GM21367 (cell line): Measurements from ENCODE around the gene UNC13A.

Experiments used
- ATAC-seq: cut with Tn5 transposase; IDR thresholded peaks from one replicate; pipeline ENCODE4 v1.9.1; 2021; ENCODE audit not compliant: unreplicated experiment

The UNC13A gene

GRCh38 chr19:17632577-17632976 is 55.6 kb downstream of the UNC13A start:
- no peak for ATAC-seq

DNA sequence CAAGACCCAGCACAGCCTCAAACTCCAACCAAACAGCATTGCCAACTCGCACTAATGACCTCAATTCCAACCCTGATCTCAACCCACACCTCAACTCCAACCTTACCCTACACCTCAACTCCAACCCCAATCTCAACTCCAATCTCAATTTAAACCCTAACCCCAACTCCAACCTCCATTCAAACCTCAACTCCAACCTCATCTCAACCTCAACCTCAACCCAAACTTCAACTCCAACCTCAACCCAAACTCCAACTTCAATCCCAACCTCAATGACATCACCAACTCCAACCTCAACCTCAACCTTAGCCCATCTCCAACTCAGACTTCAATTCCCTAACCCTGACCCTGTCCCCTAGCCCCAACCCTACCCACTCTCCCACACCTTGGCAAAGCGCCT is 58.4 kb downstream of the UNC13A start:
- ATAC-seq, result no peak

DNA sequence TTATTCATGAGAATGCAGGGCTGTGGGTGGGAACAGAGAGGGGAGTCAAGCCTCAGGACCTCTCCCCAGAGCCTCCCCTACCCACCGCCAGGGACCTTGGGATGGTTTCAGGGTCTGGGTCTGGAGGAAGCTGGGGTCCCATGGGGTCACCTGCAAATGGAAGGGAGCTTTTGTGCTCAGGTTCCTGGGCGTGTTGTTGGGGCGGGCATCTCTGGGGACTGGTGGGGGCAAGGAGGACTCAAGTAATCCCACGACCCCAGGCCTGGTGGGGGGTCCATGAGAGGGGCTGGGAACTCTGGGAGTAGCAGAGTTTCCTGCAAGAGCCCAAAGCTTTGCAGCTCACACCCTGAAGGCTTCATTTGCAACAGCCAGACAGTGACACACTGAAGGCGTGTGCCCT is 60.2 kb downstream of the UNC13A start:
- ATAC-seq, result no peak

DNA sequence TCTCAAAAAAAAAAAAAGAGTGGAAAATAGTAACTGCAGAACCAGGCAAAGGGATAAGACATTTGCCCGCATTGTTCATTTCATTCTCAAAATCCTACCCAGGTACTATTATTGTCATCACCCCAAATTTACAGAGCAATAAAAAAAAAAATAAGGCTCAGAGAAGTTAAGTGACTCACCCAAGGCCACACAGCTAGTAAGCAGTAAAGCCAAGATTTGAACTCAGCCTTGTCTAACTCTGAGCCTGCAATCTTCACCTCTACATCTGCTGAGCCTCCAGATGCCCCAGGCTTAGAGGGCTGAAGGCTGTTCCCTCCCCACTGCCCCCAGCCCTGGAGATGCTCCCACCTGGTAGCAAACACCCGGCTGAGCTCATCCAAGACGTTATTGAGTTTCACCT is 61.0 kb downstream of the UNC13A start:
- no peak for ATAC-seq

GRCh38 chr19:17626456-17627015 is 61.6 kb downstream of the UNC13A start:
- no peak for ATAC-seq

DNA sequence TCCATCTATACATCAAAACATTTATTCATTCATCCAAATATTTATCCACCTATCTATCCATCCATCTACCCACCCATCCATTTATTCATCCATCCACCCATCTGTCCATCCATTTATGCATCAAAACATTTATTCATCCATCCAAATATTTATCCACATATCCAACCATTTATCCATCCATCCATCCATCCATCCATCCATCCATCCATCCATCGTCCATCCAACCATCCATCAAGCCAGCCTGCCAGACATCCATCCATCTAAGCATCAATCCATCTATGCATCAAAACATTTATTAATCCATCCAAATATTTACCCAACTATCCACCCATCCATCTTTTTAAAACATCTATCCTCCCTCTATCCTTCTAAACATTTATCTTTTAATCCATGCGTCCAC is 62.2 kb downstream of the UNC13A start:
- ATAC-seq, result no peak

DNA sequence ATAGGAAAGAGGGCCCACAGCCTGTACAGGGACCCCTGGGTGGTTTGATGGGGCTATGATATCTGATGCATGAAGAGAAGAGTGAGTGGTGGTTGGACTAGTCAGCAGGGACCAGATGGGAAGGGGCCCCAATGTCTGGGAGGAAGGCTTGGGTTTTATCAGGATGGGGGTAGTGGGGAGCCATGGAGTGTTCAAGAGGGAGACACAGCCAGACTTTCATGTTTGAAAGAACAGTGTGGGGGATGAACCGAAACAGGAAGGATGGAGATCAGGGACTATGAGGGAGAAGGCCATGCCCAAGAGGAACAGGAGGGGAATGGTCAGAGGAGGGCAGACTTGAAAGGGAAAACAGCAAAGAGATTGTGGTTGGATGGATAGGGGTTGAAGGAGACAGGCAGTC is 63.1 kb downstream of the UNC13A start:
- ATAC-seq, result no peak

DNA sequence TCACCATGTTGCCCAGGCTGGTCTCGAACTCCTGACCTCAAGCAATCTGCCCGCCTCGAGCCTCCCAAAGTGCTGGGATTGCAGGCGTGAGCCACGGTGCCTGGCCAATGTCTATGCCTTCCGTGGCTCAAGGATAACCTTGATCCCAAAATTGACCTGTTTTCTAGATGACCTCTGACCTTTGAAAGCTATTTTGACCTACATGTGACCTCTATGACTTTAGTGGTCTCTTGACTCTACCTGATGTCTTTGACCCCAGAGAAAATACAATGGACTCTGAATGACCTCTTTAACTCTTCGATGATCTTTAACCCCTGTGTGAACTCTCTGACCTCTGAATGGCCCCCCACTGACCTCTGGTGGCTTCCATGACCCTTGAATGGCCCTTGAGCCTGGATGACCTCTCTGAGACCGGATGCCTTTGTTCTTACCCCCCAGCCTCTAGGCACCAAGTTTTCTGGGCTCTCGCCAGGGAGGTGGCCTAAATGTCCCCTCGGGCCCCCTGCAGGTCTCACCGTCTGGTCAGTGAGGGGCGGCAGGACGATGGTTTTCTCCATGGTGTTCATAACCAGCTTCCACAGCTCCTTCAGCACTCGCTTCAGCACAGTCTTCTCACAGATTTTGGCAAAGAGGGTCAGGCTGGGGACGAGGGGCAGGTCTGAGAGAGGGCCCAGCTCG is 63.7 kb downstream of the UNC13A start:
- ATAC-seq, result no peak

GRCh38 chr19:17623224-17623935 is 64.8 kb downstream of the UNC13A start:
- no peak for ATAC-seq

DNA sequence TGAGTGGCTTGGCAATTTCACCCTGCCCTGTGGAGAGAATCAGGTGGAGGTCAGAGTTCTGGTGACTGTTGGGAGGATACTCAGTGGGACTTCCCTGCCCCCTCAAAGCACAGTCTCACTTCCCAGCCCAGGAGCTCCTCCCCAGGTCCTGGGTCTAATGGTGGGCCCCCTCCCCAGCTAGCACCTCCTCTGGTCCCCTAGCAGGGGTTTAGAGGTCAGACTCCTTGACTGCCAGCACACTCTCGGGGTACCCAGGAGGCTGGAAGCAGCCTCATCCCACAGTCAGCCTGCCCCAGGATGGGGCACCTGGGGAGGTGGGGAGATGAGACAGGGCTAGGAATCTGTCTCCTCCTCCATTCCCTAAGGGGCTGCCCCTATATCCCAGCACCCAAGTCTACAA is 67.5 kb downstream of the UNC13A start:
- no peak for ATAC-seq

GRCh38 chr19:17618936-17619335 is 69.2 kb downstream of the UNC13A start:
- no peak for ATAC-seq

DNA sequence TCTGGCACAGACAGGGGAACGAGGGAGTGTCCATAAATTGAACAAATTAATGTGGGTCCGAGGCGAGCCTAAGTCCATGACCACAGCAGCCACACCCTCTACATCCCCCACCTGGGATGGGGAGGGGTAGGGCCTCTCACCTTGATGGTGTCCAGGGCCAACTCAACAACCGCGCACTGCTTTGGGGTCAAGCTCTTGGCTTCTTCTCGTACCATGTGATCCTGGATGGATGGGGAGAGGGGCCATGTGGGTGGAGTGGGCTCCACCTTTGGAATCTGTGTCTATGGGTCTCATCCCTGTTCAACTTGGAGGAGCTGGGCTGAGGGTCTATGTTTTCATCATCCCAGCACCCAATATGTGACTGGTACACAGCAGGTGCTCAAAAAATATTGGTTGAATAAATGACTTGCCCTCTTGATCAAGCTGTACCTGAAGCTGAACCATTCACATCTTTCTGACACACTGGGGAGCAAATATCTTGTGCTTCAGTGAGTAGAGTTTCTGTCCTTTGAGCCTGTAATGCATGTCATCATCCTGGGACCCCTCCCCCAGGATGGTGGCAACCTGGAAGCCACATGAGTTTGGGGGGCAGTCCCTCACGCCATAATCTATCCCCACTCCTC is 69.8 kb downstream of the UNC13A start:
- no peak for ATAC-seq

DNA sequence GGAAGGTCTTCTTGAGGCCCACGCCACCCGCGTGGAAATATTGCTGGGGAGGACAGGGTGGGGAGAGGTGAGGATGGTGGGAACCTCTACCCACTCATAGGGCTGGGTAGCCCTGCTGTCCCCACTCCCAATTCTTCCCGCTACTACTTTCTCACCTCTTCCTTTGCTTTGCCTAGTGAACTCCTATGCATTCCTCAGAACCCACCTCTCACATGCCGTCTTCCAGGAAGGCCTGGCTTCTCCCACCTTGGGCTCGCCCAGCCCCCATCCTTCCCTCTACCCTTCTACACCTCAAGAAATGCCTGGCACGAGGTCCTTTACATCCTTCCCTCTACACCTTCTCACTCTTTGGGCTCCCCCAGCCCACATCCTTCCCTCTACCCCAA is 70.4 kb downstream of the UNC13A start:
- ATAC-seq, result no peak

GRCh38 chr19:17616961-17617806 is 71.0 kb downstream of the UNC13A start:
- ATAC-seq, result no peak

DNA sequence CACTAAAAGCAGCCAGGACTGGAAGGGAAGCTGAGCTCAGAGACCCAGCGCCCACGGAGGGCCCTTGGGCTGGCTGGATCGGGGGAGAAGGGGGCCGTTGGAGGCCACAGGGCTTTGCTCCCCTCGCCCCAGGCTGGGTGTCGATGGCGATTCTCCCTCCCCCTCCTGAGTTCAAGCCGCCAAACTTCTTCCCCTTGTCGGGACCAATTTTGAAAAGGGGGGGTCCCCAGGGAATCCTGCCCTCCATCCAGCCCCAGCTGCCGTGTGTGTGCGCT is 71.5 kb downstream of the UNC13A start:
- no peak for ATAC-seq

DNA sequence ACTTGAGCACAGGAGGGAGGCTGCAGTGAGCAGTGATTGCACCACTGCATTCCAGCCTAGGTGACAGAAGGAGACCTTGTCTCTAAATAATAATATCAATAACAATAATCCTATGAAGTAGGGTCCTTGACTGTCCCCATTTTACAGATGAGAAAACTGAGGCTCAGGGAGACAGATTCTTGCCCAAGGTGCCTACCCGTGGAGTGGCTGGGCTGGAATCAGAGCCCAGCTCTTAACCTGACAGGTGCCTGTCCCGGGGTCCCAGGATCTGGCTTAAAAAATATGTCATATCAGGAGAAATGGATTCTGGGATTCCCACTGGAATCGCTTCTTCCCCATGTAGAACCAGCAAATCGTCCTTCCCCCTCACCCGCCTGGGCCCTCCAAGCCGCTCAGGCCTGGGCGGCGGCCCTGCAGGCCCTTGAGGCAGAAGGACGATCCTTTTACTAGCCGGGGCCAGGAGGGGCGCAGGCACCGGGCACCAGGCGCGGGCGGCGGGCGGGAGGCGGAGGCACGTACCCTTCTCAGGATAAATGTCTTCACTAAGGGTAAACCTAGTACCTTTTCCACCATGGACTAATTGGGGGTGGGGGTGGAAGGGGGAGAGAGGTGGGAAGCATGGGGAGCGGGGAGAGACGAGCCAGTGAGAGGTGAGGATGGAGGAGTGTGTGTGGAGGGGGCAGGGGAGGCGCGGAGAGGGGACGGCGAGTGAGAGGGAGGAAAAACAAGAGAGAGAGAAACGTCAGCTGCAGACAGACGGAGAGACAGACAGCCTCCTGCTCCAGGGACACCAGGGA is 72.1 kb downstream of the UNC13A start:
- ATAC-seq, result no peak

GRCh38 chr19:17614476-17614875 is 73.7 kb downstream of the UNC13A start:
- ATAC-seq, result no peak

GRCh38 chr19:17611462-17612244 is 76.5 kb downstream of the UNC13A start:
- ATAC-seq, result no peak

DNA sequence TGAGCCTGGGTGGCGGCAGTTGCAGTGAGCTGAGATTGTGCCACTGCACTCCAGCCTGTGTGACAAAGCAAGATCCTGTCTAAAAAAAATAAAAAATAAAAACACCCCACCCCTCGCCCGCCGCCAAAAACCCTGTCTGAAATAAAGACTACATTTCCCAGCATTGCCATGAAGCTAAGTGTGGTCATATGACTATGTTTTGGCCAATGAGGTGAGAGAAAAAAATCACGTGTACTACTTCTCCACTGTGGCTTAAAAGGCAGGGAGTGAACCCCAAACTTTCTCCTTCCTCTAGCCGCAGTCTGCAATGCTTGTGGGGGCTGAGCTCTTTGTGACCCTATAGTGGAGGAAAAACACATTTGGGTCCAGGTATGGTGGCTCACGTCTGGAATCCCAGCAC is 77.8 kb downstream of the UNC13A start:
- ATAC-seq, result no peak

- ATAC-seq, result no peak
Measured at GRCh38 chr19:17607936-17608335, 80.2 kb downstream of the UNC13A start.
